ENCODE data around the gene ARL6IP4. TPM values are rescaled to one million over a fixed set of nuclear protein-coding genes. Genes with fewer than 3 reads are reported as not detected.

Gene ARL6IP4
- total RNA-seq, 1 donor from 2014 or later: 83.8 TPM

DNA sequence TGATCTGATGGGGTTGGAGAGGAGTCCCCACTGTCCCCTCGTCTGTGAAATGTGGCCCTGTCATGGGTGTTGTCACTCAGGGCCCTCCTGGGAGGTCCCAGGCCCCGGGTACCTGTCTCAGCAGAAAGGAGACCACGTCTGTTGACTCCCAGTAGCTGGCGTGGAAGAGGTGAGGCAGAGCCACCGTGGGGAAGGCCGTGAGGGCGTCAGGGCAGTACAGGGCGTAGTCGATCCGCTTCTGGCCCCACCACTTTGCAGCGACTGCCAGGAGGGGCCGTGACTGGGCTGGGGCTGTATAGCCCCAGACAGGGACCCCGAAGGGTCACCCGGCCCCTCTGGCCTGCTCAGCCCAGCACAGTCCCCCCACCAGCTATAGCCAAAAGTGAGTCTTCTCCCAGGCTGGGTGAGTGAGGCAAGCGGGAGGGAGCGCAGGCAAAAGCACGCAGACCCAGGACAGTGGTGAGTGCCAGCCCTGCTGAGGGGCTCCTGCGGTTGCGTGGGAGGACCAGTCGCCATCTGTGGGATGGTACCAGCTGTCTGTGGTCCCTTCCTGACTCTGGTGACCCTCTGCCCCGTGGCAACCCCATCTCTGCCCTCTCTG is 8.2 kb downstream of the ARL6IP4 start:
- Mint-ChIP-seq H3K27ac (no peak overlapping the region), H3K4me3 (no peak overlapping the region), H3K9me3 (no peaks in the 10 kb centered on the region), H3K4me1 (peaks cover 16% of the 10 kb centered on the region), H3K27me3 (ENCODE audit: insufficient read depth, low read depth) (peaks cover 3% of the 10 kb centered on the region), H3K36me3 (no peaks in the 10 kb centered on the region)
- TF ChIP-seq EZH2 (IDR thresholded peaks at IDR 0.05) (no peak), EZH2phosphoT487 (IDR thresholded peaks at IDR 0.05) (no peak)
- Histone ChIP-seq H3F3A (ENCODE audit: low read depth) (no peaks in the 10 kb centered on the region), H3K4me2 (no peak overlapping the region), H4K20me1 (ENCODE audit: low read depth) (peaks cover 2% of the 10 kb centered on the region), H3K4me1 (no peaks in the 10 kb centered on the region), H3K9ac (no peak overlapping the region), H2AFZ (replicated peaks) (no peak overlapping the region), H3K4me3 (no peak overlapping the region), H3K27me3 (no peaks in the 10 kb centered on the region), H3K27ac (no peak overlapping the region), H3K9me3 (ENCODE audit: low read depth) (no peaks in the 10 kb centered on the region), H3K79me2 (ENCODE audit: low read depth) (no peaks in the 10 kb centered on the region), H3K36me3 (no peaks in the 10 kb centered on the region)
- DNase-seq (ENCODE audit: low spot score): no peak

DNA sequence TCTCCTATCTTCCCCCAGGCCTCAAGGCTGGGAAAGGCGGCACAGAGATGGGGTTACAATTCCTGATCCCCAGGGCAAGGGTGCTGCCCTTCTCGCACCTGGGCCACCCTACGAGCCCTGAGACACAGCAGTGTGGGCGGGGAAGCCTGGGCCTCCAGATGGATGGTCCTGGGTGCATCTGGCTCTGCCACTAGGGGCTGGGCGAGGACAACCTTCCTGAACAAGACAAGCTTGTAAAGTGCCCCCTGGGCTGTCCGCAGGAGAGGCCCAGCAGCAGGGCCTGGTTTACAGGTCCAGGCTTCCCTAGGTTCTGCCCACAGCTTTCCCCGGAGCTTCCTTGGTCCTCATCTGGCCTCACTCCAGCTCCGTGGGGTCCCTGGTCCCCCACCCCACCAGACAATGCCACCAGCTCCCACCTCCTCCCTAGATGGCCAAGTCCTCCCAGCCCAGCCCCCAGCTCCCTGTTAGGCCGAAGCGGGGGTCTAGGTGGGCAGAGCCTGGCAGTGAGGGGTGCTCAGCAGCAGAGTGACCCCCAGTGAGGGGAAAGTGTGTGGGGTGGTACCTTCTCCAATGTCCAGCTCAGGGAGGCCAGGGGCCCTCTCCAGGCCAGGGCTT is 8.9 kb downstream of the ARL6IP4 start:
- Mint-ChIP-seq H3K27ac (peak overlapping the region; percentile 46), H3K36me3 (no peaks in the 10 kb centered on the region), H3K27me3 (ENCODE audit: insufficient read depth, low read depth) (peaks cover 3% of the 10 kb centered on the region), H3K4me3 (no peak overlapping the region), H3K9me3 (no peaks in the 10 kb centered on the region), H3K4me1 (peaks cover 11% of the 10 kb centered on the region)
- Histone ChIP-seq H3F3A (ENCODE audit: low read depth) (no peaks in the 10 kb centered on the region), H3K4me3 (no peak overlapping the region), H3K9ac (no peak overlapping the region), H3K9me3 (ENCODE audit: low read depth) (no peaks in the 10 kb centered on the region), H3K27me3 (no peaks in the 10 kb centered on the region), H3K27ac (no peak overlapping the region), H3K4me2 (no peak overlapping the region), H3K79me2 (ENCODE audit: low read depth) (no peaks in the 10 kb centered on the region), H4K20me1 (ENCODE audit: low read depth) (no peaks in the 10 kb centered on the region), H3K4me1 (no peaks in the 10 kb centered on the region), H2AFZ (replicated peaks) (no peak overlapping the region), H3K36me3 (no peaks in the 10 kb centered on the region)
- DNase-seq (ENCODE audit: low spot score): no peak
- TF ChIP-seq EZH2 (IDR thresholded peaks at IDR 0.05): no peak
- TF ChIP-seq, protein P1, sequence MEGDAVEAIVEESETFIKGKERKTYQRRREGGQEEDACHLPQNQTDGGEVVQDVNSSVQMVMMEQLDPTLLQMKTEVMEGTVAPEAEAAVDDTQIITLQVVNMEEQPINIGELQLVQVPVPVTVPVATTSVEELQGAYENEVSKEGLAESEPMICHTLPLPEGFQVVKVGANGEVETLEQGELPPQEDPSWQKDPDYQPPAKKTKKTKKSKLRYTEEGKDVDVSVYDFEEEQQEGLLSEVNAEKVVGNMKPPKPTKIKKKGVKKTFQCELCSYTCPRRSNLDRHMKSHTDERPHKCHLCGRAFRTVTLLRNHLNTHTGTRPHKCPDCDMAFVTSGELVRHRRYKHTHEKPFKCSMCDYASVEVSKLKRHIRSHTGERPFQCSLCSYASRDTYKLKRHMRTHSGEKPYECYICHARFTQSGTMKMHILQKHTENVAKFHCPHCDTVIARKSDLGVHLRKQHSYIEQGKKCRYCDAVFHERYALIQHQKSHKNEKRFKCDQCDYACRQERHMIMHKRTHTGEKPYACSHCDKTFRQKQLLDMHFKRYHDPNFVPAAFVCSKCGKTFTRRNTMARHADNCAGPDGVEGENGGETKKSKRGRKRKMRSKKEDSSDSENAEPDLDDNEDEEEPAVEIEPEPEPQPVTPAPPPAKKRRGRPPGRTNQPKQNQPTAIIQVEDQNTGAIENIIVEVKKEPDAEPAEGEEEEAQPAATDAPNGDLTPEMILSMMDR (IDR thresholded peaks at IDR 0.05): peak; percentile 15

DNA sequence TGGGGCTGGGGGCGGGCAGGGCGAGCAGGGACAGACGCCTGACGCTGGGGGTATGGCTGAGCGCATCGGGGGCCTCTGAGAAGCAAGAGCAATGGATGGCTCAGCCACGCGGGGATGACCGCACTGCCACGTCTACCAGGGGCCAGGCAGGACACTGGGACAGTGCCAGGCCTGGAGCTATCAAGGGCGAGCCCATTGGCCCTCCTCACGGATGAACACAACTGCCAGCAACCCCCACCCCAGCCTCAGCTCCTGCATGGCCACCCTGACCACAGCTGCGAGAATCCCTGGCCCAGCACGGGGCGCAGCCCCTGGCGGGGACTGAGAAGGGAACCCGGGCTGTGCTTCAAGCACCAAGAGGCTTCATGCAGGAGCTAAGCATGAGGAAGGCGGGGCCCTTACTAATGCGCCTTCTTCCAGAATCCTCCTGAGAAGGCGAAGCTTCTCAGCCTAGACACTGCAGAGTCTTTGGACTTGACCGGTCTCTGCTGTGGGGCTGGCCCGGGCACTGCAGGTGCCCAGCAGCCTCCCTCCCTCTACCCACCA is 9.5 kb downstream of the ARL6IP4 start:
- no peak overlapping the region for H3K9ac ChIP-seq

More for the DNA sequence above, 9.5 kb downstream of the ARL6IP4 start:
- Histone ChIP-seq H3K36me3 (no peaks in the 10 kb centered on the region), H3K79me2 (ENCODE audit: low read depth) (no peaks in the 10 kb centered on the region), H3K9me3 (ENCODE audit: low read depth) (no peaks in the 10 kb centered on the region), H4K20me1 (ENCODE audit: low read depth) (no peaks in the 10 kb centered on the region), H3K4me3 (no peak overlapping the region), H3K4me1 (no peaks in the 10 kb centered on the region), H2AFZ (replicated peaks) (no peak overlapping the region), H3K27ac (no peak overlapping the region), H3K4me2 (no peak overlapping the region), H3K27me3 (no peaks in the 10 kb centered on the region), H3F3A (ENCODE audit: low read depth) (no peaks in the 10 kb centered on the region)
- Mint-ChIP-seq H3K4me3 (no peak overlapping the region), H3K27me3 (ENCODE audit: insufficient read depth, low read depth) (peaks cover 3% of the 10 kb centered on the region), H3K9me3 (no peaks in the 10 kb centered on the region), H3K4me1 (peaks cover 5% of the 10 kb centered on the region), H3K36me3 (no peaks in the 10 kb centered on the region), H3K27ac (no peak overlapping the region)
- no peak for DNase-seq (ENCODE audit: low spot score)
- TF ChIP-seq EZH2phosphoT487 (IDR thresholded peaks at IDR 0.05): no peak
- TF ChIP-seq, protein P1 (IDR thresholded peaks at IDR 0.05): no peak
- no peak for TF ChIP-seq EZH2 (IDR thresholded peaks at IDR 0.05)

Data from neural progenitor cell (in vitro differentiated cells).